SK-N-SH (cell line): ENCODE data around the gene KCNF1. TPM values are rescaled to one million over a fixed set of nuclear protein-coding genes. Genes with fewer than 3 reads are reported as not detected.
"Not testable (repeated sequence)": the region's sequence is repeated elsewhere in the genome, so short reads cannot be mapped to it uniquely, and the experiment has no call there.

Experiments used
- CTCF ChIA-PET: fragments of 300-600, 350-600 bp; formaldehyde crosslinking; extraction: SDS; loops from one replicate; lab custom pipeline; 2021; lab: Yijun Ruan, JAX
- POLR2A ChIA-PET: fragments of 350-600 bp; sonication (Branson Sonifier 250); formaldehyde crosslinking; extraction: SDS; loops from one replicate; lab custom pipeline; 2020; ENCODE audit warnings: antibody characterized with exemption, inconsistent platforms; lab: Yijun Ruan, JAX
- DNase-seq: peaks from one replicate; pipeline ENCODE4 v3.0.0; 2012
- H2AFZ ChIP-seq: fragments of 200-600 bp; sonication (generic); 2 replicates; pipeline ENCODE4 v1.8.1; 2016; ENCODE audit warnings: antibody characterized with exemption, mild to moderate bottlenecking, low read depth
- H3F3A ChIP-seq: fragments of 200-600 bp; sonication (generic); replicated peaks from 2 replicates; pipeline ENCODE3; 2016; ENCODE audit warnings: antibody characterized with exemption, mild to moderate bottlenecking; ENCODE audit not compliant: insufficient read depth
- H3K27ac ChIP-seq, 2 experiments: fragments of 200-500 bp in 1 of 2; fragments of 200-600 bp in 1 of 2; sonication (Bioruptor generic) in 1 of 2; sonication (generic), shearing (Covaris generic) in 1 of 2; 2 replicates each; pipeline versions ENCODE4 v1.5.1 to v1.6.1; 2014 to 2016; ENCODE audit warnings: low read depth in 2 of 2, inconsistent platforms in 1 of 2, low read length in 1 of 2, mild to moderate bottlenecking in 1 of 2, mixed read lengths in 1 of 2
- H3K27me3 ChIP-seq: fragments of 200-600 bp; sonication (generic), shearing (Covaris generic); 2 replicates; pipeline ENCODE4 v1.6.1; 2016; ENCODE audit warnings: mixed run types; ENCODE audit not compliant: insufficient read depth
- H3K36me3 ChIP-seq, 2 experiments: fragments of 200-500 bp in 1 of 2; fragments of 200-600 bp in 1 of 2; sonication (Bioruptor generic) in 1 of 2; sonication (generic) in 1 of 2; replicated peaks in 1 of 2; 2 replicates each; pipeline versions ENCODE3 to v1.5.1; 2014 to 2016; ENCODE audit warnings: low read length in 1 of 2, mild to moderate bottlenecking in 1 of 2; ENCODE audit not compliant: insufficient read depth in 2 of 2, control insufficient read depth in 1 of 2
- H3K4me1 ChIP-seq, 2 experiments: fragments of 200-500 bp in 1 of 2; fragments of 200-600 bp in 1 of 2; sonication (Bioruptor generic) in 1 of 2; sonication (generic), shearing (Covaris generic) in 1 of 2; 2 replicates each; pipeline versions ENCODE4 v1.5.1 to v1.6.1; 2014 to 2016; ENCODE audit warnings: low read depth in 1 of 2, low read length in 1 of 2, mixed run types in 1 of 2; ENCODE audit not compliant: insufficient read depth in 2 of 2, control insufficient read depth in 1 of 2
- H3K4me2 ChIP-seq: fragments of 200-600 bp; sonication (generic), shearing (Covaris generic); 2 replicates; pipeline ENCODE4 v1.6.1; 2017; ENCODE audit warnings: mixed run types
- H3K4me3 ChIP-seq, 2 experiments: fragments of 200-500 bp in 1 of 2; fragments of 200-600 bp in 1 of 2; sonication (Bioruptor generic) in 1 of 2; sonication (generic), shearing (Covaris generic) in 1 of 2; 2 replicates each; pipeline versions ENCODE4 v1.5.1 to v1.8.1; 2014 to 2016; ENCODE audit warnings: low read depth in 2 of 2, inconsistent platforms in 1 of 2, low read length in 1 of 2, mild to moderate bottlenecking in 1 of 2, mixed read lengths in 1 of 2, moderate library complexity in 1 of 2
- H3K79me2 ChIP-seq: fragments of 200-600 bp; sonication (generic); 2 replicates; pipeline ENCODE4 v1.8.1; 2017; ENCODE audit warnings: mild to moderate bottlenecking; ENCODE audit not compliant: insufficient read depth
- H3K9ac ChIP-seq: fragments of 200-600 bp; sonication (generic); 2 replicates; pipeline ENCODE4 v1.6.1; 2017; ENCODE audit warnings: mixed run types
- H3K9me2 ChIP-seq: fragments of 200-600 bp; sonication (generic); 2 replicates; pipeline ENCODE4 v1.6.1; 2017; ENCODE audit warnings: mixed run types
- H3K9me3 ChIP-seq: fragments of 200-600 bp; sonication (generic); 2 replicates; pipeline ENCODE4 v1.6.1; 2017; ENCODE audit warnings: mixed run types, mild to moderate bottlenecking, moderate library complexity
- H4K20me1 ChIP-seq: fragments of 200-600 bp; sonication (generic); 2 replicates; pipeline ENCODE4 v1.6.1; 2017; ENCODE audit warnings: mild to moderate bottlenecking, mixed run types; ENCODE audit not compliant: insufficient read depth
- ELF1 ChIP-seq: IDR thresholded peaks from 2 replicates; pipeline ENCODE4 v1.4.0; 2012
- EP300 ChIP-seq, 2 experiments: IDR thresholded peaks; 2 replicates each; pipeline versions ENCODE4 v1.4.0 to v1.6.1; 2012; ENCODE audit warnings: borderline replicate concordance in 1 of 2, low read depth in 1 of 2, low read length in 1 of 2
- EZH2phosphoT487 ChIP-seq: fragments of 200-600 bp; sonication (generic); IDR thresholded peaks from 2 replicates; pipeline ENCODE4 v1.6.1; 2017; ENCODE audit warnings: low read depth, mixed run types, mild to moderate bottlenecking, antibody characterized with exemption, moderate library complexity, borderline replicate concordance
- GABPA ChIP-seq: IDR thresholded peaks from 2 replicates; pipeline ENCODE4 v1.4.0; 2012; ENCODE audit warnings: low read depth, mild to moderate bottlenecking
- GATA2 ChIP-seq: sonication (generic); formaldehyde crosslinking; IDR thresholded peaks from 2 replicates; pipeline ENCODE4 v1.5.0; 2020; ENCODE audit warnings: mild to moderate bottlenecking, missing genetic modification reagents
- IRF3 ChIP-seq: fragments of 150-350 bp; IDR thresholded peaks from 2 replicates; pipeline ENCODE4 v1.6.1; 2016; ENCODE audit warnings: mild to moderate bottlenecking, low read depth, low read length
- MXI1 ChIP-seq: IDR thresholded peaks from 2 replicates; pipeline ENCODE4 v1.6.1; 2012; ENCODE audit warnings: mild to moderate bottlenecking, low read depth, low read length, improper control_type of control experiment
- NFIC ChIP-seq: IDR thresholded peaks from 2 replicates; pipeline ENCODE4 v1.4.0; 2012; ENCODE audit warnings: borderline replicate concordance
- NRF1 ChIP-seq: IDR thresholded peaks from 2 replicates; pipeline ENCODE4 v1.6.1; 2012; ENCODE audit warnings: low read depth, mild to moderate bottlenecking, low read length
- RAD21 ChIP-seq: IDR thresholded peaks from 2 replicates; pipeline ENCODE4 v1.6.1; 2012; ENCODE audit warnings: mild to moderate bottlenecking, low read length
- REST ChIP-seq: IDR thresholded peaks from 2 replicates; pipeline ENCODE4 v1.6.1; 2012; ENCODE audit warnings: mild to moderate bottlenecking, low read depth, low read length, moderate library complexity
- SIN3A ChIP-seq: IDR thresholded peaks from 2 replicates; pipeline ENCODE4 v1.6.1; 2012; ENCODE audit warnings: low read depth, mild to moderate bottlenecking, low read length, moderate library complexity, borderline replicate concordance
- TAF1 ChIP-seq: IDR thresholded peaks from 2 replicates; pipeline ENCODE4 v1.6.1; 2012; ENCODE audit warnings: low read depth, mild to moderate bottlenecking, low read length, moderate library complexity, borderline replicate concordance
- TEAD4 ChIP-seq: IDR thresholded peaks from 2 replicates; pipeline ENCODE4 v1.4.0; 2012; ENCODE audit warnings: mild to moderate bottlenecking, borderline replicate concordance; ENCODE audit not compliant: insufficient read depth
- USF1 ChIP-seq: IDR thresholded peaks from 2 replicates; pipeline ENCODE4 v1.4.0; 2012; ENCODE audit warnings: low read depth, borderline replicate concordance
- WGBS: methylation state at CpG from one replicate; pipeline ENCODE4 v1.1.6; 2017; ENCODE audit warnings: low lambda C conversion rate; 5-methylcytosine and 5-hydroxymethylcytosine counted together
- polyA plus RNA-seq, 3 experiments: library from polyadenylated mRNA; depleted of rRNA; stranded (reverse); fragments of >200 nt; gene quantifications; 2 replicates each; pipeline ENCODE4 v1.2.3, GENCODE V29; 2012

KCNF1 gene
- polyA plus RNA-seq, 1 of the 3 experiments (the other 2 are of a cell fraction) = 0.23 TPM

GRCh38 chr2:10957391-10957790, 45.7 kb downstream of the KCNF1 start:
- Histone ChIP-seq H3K36me3 (no peaks in the 10 kb centered on the region), H3K9me3 (no peaks in the 10 kb centered on the region), H3K27me3 (no peaks in the 10 kb centered on the region), H3K4me1 (no peaks in the 10 kb centered on the region), H2AFZ (no peak overlapping the region), H3K4me3 (no peak overlapping the region), H3K27ac (no peak overlapping the region), H3K79me2 (no peaks in the 10 kb centered on the region), H3K9me2 (no peaks in the 10 kb centered on the region), H3F3A (no peaks in the 10 kb centered on the region), H3K4me2 (no peak overlapping the region), H4K20me1 (no peaks in the 10 kb centered on the region), H3K9ac (no peak overlapping the region)
- CTCF ChIA-PET = interaction anchor here (1.3 kb wide), 1 partner anchor 11 kb away, joined by 3 read pairs; no protein-coding TSS in a partner anchor
- DNase-seq = no peak
- POLR2A ChIA-PET = no interaction called here
- 45% methylated on average over 3 of the region's 3 CpGs for WGBS
- TF ChIP-seq EP300 (IDR thresholded peaks at IDR 0.05; ENCODE audit: borderline replicate concordance in 1 of 2, low read depth in 1 of 2, low read length in 1 of 2) (no peak), SIN3A (no peak), ELF1 (no peak)

- H4K20me1 ChIP-seq, H3K36me3 ChIP-seq, H3K9me2 ChIP-seq, H3K27ac ChIP-seq, H3K9me3 ChIP-seq, H3K4me3 ChIP-seq, H3K9ac ChIP-seq, H3K27me3 ChIP-seq, H3F3A ChIP-seq, H3K4me2 ChIP-seq, DNase-seq, POLR2A ChIA-PET, H3K79me2 ChIP-seq, H2AFZ ChIP-seq, H3K4me1 ChIP-seq: not testable (repeated sequence)
- CTCF ChIA-PET = interaction anchor here (0.7 to 1.3 kb wide), 5 partner anchors 10 to 174 kb away, joined by 3 to 4 read pairs (median 3); no protein-coding TSS in a partner anchor
- 82% methylated on average over 3 of the region's 3 CpGs for WGBS
These were observed 46.7 kb downstream of the KCNF1 start for GRCh38 chr2:10958452-10958851.

GRCh38 chr2:10960606-10961489, 49.1 kb downstream of the KCNF1 start:
- ChIA-PET POLR2A (interaction anchor here (0.5 kb wide), 1 partner anchor 149 kb away, joined by 3 read pairs; no protein-coding TSS in a partner anchor), CTCF (interaction anchor here (1.4 kb wide), 1 partner anchor 49 kb away, joined by 3 read pairs; the partner anchor contains the start of gene KCNF1)
- 79% methylated on average over 50 of the region's 58 CpGs for WGBS
- Histone ChIP-seq H3K4me1 (no peaks in the 10 kb centered on the region), H3K9me2 (no peaks in the 10 kb centered on the region), H3K27me3 (peaks cover 7% of the 10 kb centered on the region; the same call in 1 of the 2 replicates), H3K4me2 (no peak overlapping the region), H3K9me3 (no peaks in the 10 kb centered on the region), H4K20me1 (no peaks in the 10 kb centered on the region), H3K4me3 (no peak overlapping the region), H3K27ac (no peak overlapping the region), H2AFZ (no peak overlapping the region), H3K79me2 (no peaks in the 10 kb centered on the region), H3K36me3 (no peaks in the 10 kb centered on the region), H3F3A (no peaks in the 10 kb centered on the region), H3K9ac (no peak overlapping the region)
- no peak for DNase-seq
- no peak for TF ChIP-seq MXI1
- TF ChIP-seq RAD21 = no peak
- no peak for TF ChIP-seq IRF3
- no peak for TF ChIP-seq NRF1
- TF ChIP-seq REST = no peak
- no peak for TF ChIP-seq EZH2phosphoT487
- TF ChIP-seq GABPA = no peak
- TF ChIP-seq USF1 = no peak
- TF ChIP-seq TAF1 = no peak
- no peak for TF ChIP-seq TEAD4
- TF ChIP-seq NFIC = no peak
- TF ChIP-seq GATA2 (CRISPR knock-in tag) = no peak
